Smooth muscle cell (in vitro differentiated cells): ENCODE data around the gene ADAMTS3. TPM values are rescaled to one million over a fixed set of nuclear protein-coding genes. Genes with fewer than 3 reads are reported as not detected.

ENCODE experiments used
- DNase-seq: peaks from one replicate; lab custom pipeline; 2025; ENCODE audit not compliant: unreplicated experiment; lab: John Stamatoyannopoulos, UW
- H2AFZ ChIP-seq: fragments of 200-600 bp; sonication (generic); 2 replicates; pipeline ENCODE4 v1.6.0; 2016; ENCODE audit warnings: antibody characterized with exemption, low read depth, mild to moderate bottlenecking
- H3F3A ChIP-seq: fragments of 200-600 bp; sonication (generic); 2 replicates; pipeline ENCODE4 v1.6.0; 2017; ENCODE audit warnings: antibody characterized with exemption, low read depth
- H3K27ac ChIP-seq: fragments of 200-600 bp; sonication (generic); 2 replicates; pipeline ENCODE4 v1.5.1; 2016; ENCODE audit warnings: low read depth, mild to moderate bottlenecking
- H3K27me3 ChIP-seq: fragments of 200-600 bp; sonication (generic); 2 replicates; pipeline ENCODE4 v1.6.1; 2016; ENCODE audit warnings: low read depth, mild to moderate bottlenecking
- H3K36me3 ChIP-seq: fragments of 200-600 bp; sonication (generic); 2 replicates; pipeline ENCODE4 v1.5.1; 2016; ENCODE audit warnings: low read depth
- H3K4me1 ChIP-seq: fragments of 200-600 bp; sonication (generic); 2 replicates; pipeline ENCODE4 v1.5.1; 2016; ENCODE audit warnings: low read depth
- H3K4me2 ChIP-seq: fragments of 200-600 bp; sonication (generic); 2 replicates; pipeline ENCODE4 v1.6.0; 2016; ENCODE audit warnings: mild to moderate bottlenecking
- H3K4me3 ChIP-seq: fragments of 200-600 bp; sonication (generic); 2 replicates; pipeline ENCODE4 v1.5.1; 2016; ENCODE audit warnings: mild to moderate bottlenecking
- H3K79me2 ChIP-seq: fragments of 200-600 bp; sonication (generic); 2 replicates; pipeline ENCODE4 v1.6.0; 2016; ENCODE audit warnings: low read depth, mild to moderate bottlenecking
- H3K9ac ChIP-seq: fragments of 200-600 bp; sonication (generic); 2 replicates; pipeline ENCODE4 v1.6.0; 2016; ENCODE audit warnings: low read depth
- H3K9me3 ChIP-seq: fragments of 200-600 bp; sonication (generic); replicated peaks from 2 replicates; pipeline ENCODE4 v1.5.1; 2016; ENCODE audit warnings: low read depth
- H4K20me1 ChIP-seq: fragments of 200-600 bp; sonication (generic); 2 replicates; pipeline ENCODE4 v1.6.0; 2016; ENCODE audit warnings: low read depth
- CTCF ChIP-seq: fragments of 200-600 bp; sonication (generic); IDR thresholded peaks from 2 replicates; pipeline ENCODE4 v1.5.1; 2017; ENCODE audit warnings: borderline replicate concordance, mild to moderate bottlenecking, antibody characterized with exemption; ENCODE audit not compliant: insufficient read depth, poor library complexity, severe bottlenecking
- WGBS: methylation state at CpG from one replicate; pipeline ENCODE4 v1.1.7; 2016; ENCODE audit warnings: low lambda C conversion rate; 5-methylcytosine and 5-hydroxymethylcytosine counted together
- polyA plus RNA-seq: library from polyadenylated mRNA; unstranded; fragments of >200 nt; fragmentation: Nextera tagmentation; extraction: Ambion mirVana; gene quantifications from 2 replicates; pipeline ENCODE4 v1.2.1, GENCODE V29; 2016
- total RNA-seq: library from RNA; depleted of rRNA; stranded (reverse); fragments of >200 nt; gene quantifications from 2 replicates; pipeline ENCODE4 v1.2.3, GENCODE V29; 2014

The ADAMTS3 gene
- total and polyA plus RNA-seq, 2 experiments from 2014 or later: 0.15 to 2.2 TPM

GRCh38 chr4:72357908-72358307, 211.1 kb downstream of the ADAMTS3 start:
- no peaks in the 10 kb centered on the region for H3K4me1 ChIP-seq
- no peak overlapping the region for H3K9ac ChIP-seq
- H3K79me2 ChIP-seq: no peaks in the 10 kb centered on the region
- H4K20me1 ChIP-seq: no peaks in the 10 kb centered on the region
- H3K9me3 ChIP-seq: no peaks in the 10 kb centered on the region
- H3K27ac ChIP-seq: no peak overlapping the region
- H3F3A ChIP-seq: no peaks in the 10 kb centered on the region
- no peak overlapping the region for H2AFZ ChIP-seq
- TF ChIP-seq CTCF: no peak
- H3K27me3 ChIP-seq: no peaks in the 10 kb centered on the region
- no peak overlapping the region for H3K4me2 ChIP-seq
- WGBS: 79% methylated on average over 1 of the region's 1 CpG
- no peaks in the 10 kb centered on the region for H3K36me3 ChIP-seq
- no peak for DNase-seq
- no peak overlapping the region for H3K4me3 ChIP-seq

GRCh38 chr4:72352711-72353110, 216.3 kb downstream of the ADAMTS3 start:
- Histone ChIP-seq H3K27ac (no peak overlapping the region), H3K9ac (no peak overlapping the region), H3K4me1 (no peaks in the 10 kb centered on the region), H3F3A (no peaks in the 10 kb centered on the region), H2AFZ (no peak overlapping the region), H3K27me3 (no peaks in the 10 kb centered on the region), H3K79me2 (no peaks in the 10 kb centered on the region), H3K9me3 (no peaks in the 10 kb centered on the region), H3K4me3 (no peak overlapping the region), H3K4me2 (no peak overlapping the region), H4K20me1 (no peaks in the 10 kb centered on the region), H3K36me3 (no peaks in the 10 kb centered on the region)
- WGBS: 86% methylated on average over 4 of the region's 4 CpGs
- TF ChIP-seq CTCF: no peak
- DNase-seq: no peak

GRCh38 chr4:72351521-72351920, 217.5 kb downstream of the ADAMTS3 start:
- TF ChIP-seq CTCF: no peak
- Histone ChIP-seq H2AFZ (no peak overlapping the region), H3K4me3 (no peak overlapping the region), H3K27me3 (no peaks in the 10 kb centered on the region), H3K9ac (no peak overlapping the region), H3K4me1 (no peaks in the 10 kb centered on the region), H4K20me1 (no peaks in the 10 kb centered on the region), H3K79me2 (no peaks in the 10 kb centered on the region), H3K36me3 (no peaks in the 10 kb centered on the region), H3F3A (no peaks in the 10 kb centered on the region), H3K27ac (no peak overlapping the region), H3K4me2 (no peak overlapping the region), H3K9me3 (no peaks in the 10 kb centered on the region)
- WGBS: 91% methylated on average over 2 of the region's 2 CpGs
- no peak for DNase-seq

GRCh38 chr4:72348701-72349100, 220.3 kb downstream of the ADAMTS3 start:
- no peak for TF ChIP-seq CTCF
- Histone ChIP-seq H3K36me3 (no peaks in the 10 kb centered on the region), H3K4me2 (no peak overlapping the region), H3K4me3 (no peak overlapping the region), H3K4me1 (no peaks in the 10 kb centered on the region), H3K27ac (no peak overlapping the region), H3K9me3 (no peaks in the 10 kb centered on the region), H3K79me2 (no peaks in the 10 kb centered on the region), H3F3A (no peaks in the 10 kb centered on the region), H3K9ac (no peak overlapping the region), H2AFZ (no peak overlapping the region), H3K27me3 (no peaks in the 10 kb centered on the region), H4K20me1 (no peaks in the 10 kb centered on the region)
- DNase-seq: no peak
